Measurements from ENCODE around the gene NPIPB8. TPM values are rescaled to one million over a fixed set of nuclear protein-coding genes. Genes with fewer than 3 reads are reported as not detected.

NPIPB8 gene
- total and polyA plus RNA-seq, 2 of the 13 experiments (the other 11 are each of a cell fraction or from before 2014, with no cell fraction given), result 0.49 to 2.3 TPM

GRCh38 chr16:28596840-28597691 lies 40.8 kb upstream of the NPIPB8 start, which contains the start of gene SULT1A2 (continued):
- TF ChIP-seq ATAD3A (CRISPR knock-in tag; IDR thresholded peaks at IDR 0.05), result no peak
- peak; percentile 22; the same call in 1 of the 2 replicates for TF ChIP-seq ZXDC (CRISPR knock-in tag; IDR thresholded peaks at IDR 0.05)
- TF ChIP-seq SPEN (CRISPR knock-in tag; IDR thresholded peaks at IDR 0.05; ENCODE audit: low read depth), result 0 out of 2 replicates have a peak, but pooled peaks have one; percentile 3
- peak; percentile 39; the same call in 1 of the 2 replicates for TF ChIP-seq FOXP4 (CRISPR knock-in tag; IDR thresholded peaks at IDR 0.05)
- TF ChIP-seq NRL (CRISPR knock-in tag; IDR thresholded peaks at IDR 0.05; ENCODE audit: borderline replicate concordance), result no peak
- no peak for TF ChIP-seq SIX4 (CRISPR knock-in tag; IDR thresholded peaks at IDR 0.05)
- no peak for TF ChIP-seq ZNF670 (CRISPR knock-in tag; IDR thresholded peaks at IDR 0.05; ENCODE audit: borderline replicate concordance)
- no peak for TF ChIP-seq ZNF777 (CRISPR knock-in tag; IDR thresholded peaks at IDR 0.05)
- no peak for TF ChIP-seq NFYB (CRISPR knock-in tag; IDR thresholded peaks at IDR 0.05)
- no peak for TF ChIP-seq MEIS1 (CRISPR knock-in tag; IDR thresholded peaks at IDR 0.05; ENCODE audit: borderline replicate concordance)
- no peak for TF ChIP-seq CCAR2 (optimal IDR thresholded peaks at IDR 0.05; ENCODE audit: low read depth, low read length)
- TF ChIP-seq ZNF503 (CRISPR knock-in tag; IDR thresholded peaks at IDR 0.05), result 0 out of 2 replicates have a peak, but pooled peaks have one; percentile 11
- no peak for TF ChIP-seq ZNF784 (CRISPR knock-in tag; IDR thresholded peaks at IDR 0.05; ENCODE audit: borderline replicate concordance)
- TF ChIP-seq ZSCAN30 (CRISPR knock-in tag; IDR thresholded peaks at IDR 0.05), result no peak
- TF ChIP-seq MED1 (CRISPR knock-in tag; IDR thresholded peaks at IDR 0.05), result no peak
- no peak for TF ChIP-seq PAF1 (CRISPR knock-in tag; IDR thresholded peaks at IDR 0.05)
- no peak for TF ChIP-seq HMG20B (CRISPR knock-in tag; conservative IDR thresholded peaks at IDR 0.05)
- no peak for TF ChIP-seq KDM6A (CRISPR knock-in tag; IDR thresholded peaks at IDR 0.05; ENCODE audit: low read depth)
- peak; percentile 38; the same call in 1 of the 2 replicates for TF ChIP-seq KAT8 (CRISPR knock-in tag; IDR thresholded peaks at IDR 0.05)
- no peak for TF ChIP-seq CAMTA2 (CRISPR knock-in tag; IDR thresholded peaks at IDR 0.05; ENCODE audit: borderline replicate concordance)
- peak; percentile 37 for TF ChIP-seq RBM22 (optimal IDR thresholded peaks at IDR 0.05; ENCODE audit: low read length)

All from HepG2 (cell line).